ENCODE measurements around the gene GNG10.
"Not testable (repeated sequence)": the region's sequence is repeated elsewhere in the genome, so short reads cannot be mapped to it uniquely, and the experiment has no call there.

Gene GNG10

GRCh38 chr9:111661150-111661801, at the start of gene GNG10:
Gene GNG10 (plus strand): TSS chr9:111661605. CDS start chr9:111661635, 30 bp downstream.
- DNase-seq = peak in 1 of 2 experiments; percentile 60

DNA sequence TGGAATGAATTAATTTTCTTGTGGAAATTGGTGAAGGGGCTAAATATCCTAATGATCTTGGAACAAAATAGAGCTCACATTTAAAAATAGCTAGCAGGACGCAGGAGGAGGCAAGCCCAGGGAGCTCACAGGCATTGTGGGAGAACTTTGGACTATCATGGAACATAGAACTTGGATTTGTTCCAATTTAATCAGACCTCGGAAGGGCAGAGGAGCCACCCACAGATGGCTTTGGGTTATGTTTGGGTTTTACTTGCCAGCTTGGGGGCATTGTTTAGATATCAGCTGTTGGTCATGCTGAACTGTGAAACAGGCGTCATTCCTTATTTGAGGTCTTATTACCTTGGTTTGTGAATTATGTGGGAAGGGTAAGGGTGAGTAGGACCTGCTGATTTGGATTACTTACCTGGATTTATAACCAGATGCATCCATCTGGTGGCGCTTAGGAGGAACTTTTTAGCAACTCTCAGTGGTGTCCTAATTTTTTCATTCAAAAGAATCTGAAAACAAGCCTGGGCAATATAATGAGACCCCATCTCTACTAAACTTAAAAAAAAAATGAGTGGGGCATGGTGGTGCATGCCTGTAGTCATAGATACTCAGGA, 47.9 kb upstream of the GNG10 start:
- peak in 1 of 2 experiments; percentile 28 for DNase-seq

DNA sequence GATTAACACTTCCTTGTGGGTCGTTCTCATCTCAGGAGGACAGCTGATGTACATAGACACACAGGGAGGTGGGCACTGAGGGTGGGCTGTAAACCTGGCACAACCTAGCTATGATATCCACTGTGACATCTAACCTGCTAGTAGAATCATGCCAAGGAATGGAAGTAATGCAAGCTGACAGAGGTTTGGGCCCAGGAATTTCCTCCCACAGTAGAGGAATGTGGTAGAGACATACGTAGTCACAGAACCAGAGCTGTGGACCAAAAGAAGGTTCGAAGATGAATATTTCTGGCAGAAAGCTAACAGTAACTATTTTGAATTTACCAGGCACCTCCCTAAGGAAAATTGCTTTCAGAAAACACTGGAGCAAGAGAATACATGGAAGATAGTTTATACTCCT, 45.5 kb upstream of the GNG10 start:
- no peak for DNase-seq

DNA sequence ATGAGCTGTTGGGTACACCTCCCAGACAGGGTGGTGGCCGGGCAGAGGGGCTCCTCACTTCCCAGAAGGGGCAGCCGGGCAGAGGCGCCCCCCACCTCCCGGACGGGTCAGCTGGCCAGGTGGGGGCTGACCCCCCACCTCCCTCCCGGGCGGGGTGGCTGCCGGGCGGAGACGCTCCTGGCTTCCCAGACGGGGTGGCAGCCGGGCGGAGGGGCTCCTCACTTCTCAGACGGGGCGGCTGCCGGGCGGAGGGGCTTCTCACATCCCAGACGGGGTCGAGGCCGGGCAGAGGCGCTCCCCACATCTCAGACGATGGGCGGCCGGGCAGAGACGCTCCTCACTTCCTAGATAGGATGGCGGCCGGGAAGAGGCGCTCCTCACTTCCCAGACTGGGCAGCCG, 44.1 kb upstream of the GNG10 start:
- DNase-seq = not testable (repeated sequence)

GRCh38 chr9:111621895-111622480, 39.4 kb upstream of the GNG10 start:
- peak; percentile 32 to 53 for DNase-seq

GRCh38 chr9:111622626-111623025, 38.8 kb upstream of the GNG10 start:
- DNase-seq = no peak

DNA sequence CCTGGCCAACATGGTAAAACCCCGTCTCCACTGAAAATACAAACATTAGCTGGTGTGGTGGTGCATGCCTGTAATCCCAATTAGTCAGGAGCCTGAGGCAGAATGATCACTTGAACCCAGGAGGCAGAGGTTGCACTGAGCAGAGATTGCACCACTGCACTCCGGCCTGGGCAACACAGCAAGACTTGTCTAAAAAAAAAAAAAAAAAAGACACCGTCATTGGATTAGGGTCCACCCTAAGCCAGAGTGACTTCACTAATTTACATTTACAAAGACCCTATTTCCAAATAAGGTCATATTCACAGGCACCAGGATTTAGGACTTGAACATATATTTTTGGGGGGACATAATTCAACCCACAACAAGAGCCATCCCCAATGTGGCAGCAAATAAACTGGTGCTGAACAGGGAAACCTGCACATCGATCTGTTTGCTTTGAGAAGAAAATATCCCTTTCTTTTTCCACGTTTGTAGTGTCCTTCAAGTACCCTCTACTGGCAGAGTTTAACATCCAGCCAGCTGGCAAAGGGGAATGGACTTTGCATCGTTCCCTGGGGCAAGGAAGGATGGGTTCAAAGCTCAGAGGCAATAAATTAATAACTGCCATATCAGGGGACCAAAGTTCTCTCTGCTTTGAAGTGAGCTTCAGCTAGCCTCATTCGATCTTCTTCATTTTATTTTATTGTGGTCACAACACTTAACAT, 34.0 kb upstream of the GNG10 start:
- peak in 1 of 2 experiments; percentile 23 for DNase-seq

DNA sequence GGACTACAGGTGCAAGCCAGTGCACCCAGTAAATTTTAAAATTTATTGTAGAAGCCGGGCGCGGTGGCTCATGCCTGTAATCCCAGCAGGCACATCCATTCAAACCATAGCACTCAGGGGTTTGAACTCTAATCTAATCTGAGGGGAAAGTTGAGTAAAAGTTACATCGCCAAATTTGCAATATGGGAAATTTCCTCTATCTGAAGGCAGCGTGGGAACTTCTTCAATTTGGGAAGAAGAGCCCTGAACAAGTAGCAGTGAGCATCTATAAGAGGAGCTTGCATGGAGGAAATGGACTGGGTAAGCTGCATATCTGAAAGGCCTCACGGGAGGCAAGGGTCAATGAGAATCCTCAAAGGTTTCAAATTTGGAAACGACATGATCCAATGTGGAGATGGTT, 33.0 kb upstream of the GNG10 start:
- DNase-seq = no peak

DNA sequence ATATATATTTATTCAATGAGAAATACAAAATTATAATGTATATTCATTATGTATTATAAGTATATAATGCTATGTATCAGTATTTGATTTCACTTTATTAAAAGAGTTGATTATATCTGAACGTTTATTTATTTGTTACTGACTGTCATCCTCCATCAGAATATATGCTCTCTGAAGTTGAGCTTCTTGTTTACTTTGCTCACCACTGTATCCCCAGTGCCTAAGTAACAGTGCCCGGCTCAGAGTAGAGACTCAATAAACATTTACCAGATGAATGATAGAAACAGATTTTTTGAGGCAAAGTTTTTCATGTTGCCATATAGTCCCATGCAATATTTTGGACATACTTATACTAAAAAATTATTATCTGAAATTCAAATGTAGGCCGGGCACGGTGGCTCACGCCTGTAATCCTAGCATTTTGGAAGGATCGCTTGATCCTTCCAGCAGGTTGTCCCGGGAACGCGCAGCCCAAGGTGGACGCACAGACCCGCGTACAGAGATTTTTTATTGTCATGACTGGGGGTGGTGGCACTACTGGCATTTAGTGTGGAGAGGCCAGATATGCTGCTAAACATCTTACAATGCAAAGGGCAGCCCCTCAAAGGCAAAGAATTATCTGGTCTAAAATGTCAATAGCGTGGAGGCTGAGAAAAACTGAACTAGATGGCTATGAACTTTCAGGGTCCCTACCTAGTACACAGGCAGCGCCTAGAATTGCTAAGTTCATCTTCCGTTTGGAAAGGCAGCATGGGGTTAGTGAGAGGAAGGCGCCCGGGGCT, 31.0 kb upstream of the GNG10 start:
- DNase-seq = no peak

- no peak for DNase-seq
Observed at GRCh38 chr9:111630964-111631213, 30.5 kb upstream of the GNG10 start.

DNA sequence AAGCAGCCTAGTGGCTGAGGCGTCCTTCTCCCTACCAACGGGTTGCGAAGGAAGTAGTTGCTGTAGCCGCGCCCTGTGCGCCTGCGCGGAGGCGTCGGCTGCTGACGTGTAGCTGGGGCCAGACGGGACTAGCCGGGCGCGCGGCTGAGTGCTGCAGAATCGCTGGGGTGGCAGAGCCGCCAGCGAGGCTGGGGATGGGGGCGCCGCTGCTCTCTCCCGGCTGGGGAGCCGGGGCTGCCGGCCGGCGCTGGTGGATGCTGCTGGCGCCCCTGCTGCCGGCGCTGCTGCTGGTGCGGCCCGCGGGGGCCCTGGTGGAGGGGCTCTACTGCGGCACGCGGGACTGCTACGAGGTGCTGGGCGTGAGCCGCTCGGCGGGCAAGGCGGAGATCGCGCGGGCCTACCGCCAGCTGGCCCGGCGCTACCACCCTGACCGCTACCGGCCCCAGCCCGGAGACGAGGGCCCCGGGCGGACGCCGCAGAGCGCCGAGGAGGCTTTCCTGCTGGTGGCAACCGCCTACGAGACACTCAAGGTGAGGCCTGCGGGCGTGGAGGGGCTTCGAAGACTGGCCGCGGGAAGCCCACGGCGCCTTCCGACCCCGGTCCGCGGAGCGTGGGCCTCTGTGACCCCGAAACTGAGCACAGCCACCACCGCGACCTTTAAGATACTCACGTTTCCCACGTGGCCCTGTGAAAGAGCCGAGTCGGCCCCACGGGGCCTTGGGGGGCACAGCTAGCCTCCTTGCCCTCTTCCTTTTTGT, 30.0 kb upstream of the GNG10 start, which contains the start of gene DNAJC25:
TSS of gene DNAJC25 (plus strand) at position 121 of the 758 bp plus-strand sequence. CDS start at position 195, 74 bp downstream.
- DNase-seq = peak; percentile 99 to 100

- DNase-seq = no peak
Observed at GRCh38 chr9:111632060-111632459, 29.3 kb upstream of the GNG10 start.

DNA sequence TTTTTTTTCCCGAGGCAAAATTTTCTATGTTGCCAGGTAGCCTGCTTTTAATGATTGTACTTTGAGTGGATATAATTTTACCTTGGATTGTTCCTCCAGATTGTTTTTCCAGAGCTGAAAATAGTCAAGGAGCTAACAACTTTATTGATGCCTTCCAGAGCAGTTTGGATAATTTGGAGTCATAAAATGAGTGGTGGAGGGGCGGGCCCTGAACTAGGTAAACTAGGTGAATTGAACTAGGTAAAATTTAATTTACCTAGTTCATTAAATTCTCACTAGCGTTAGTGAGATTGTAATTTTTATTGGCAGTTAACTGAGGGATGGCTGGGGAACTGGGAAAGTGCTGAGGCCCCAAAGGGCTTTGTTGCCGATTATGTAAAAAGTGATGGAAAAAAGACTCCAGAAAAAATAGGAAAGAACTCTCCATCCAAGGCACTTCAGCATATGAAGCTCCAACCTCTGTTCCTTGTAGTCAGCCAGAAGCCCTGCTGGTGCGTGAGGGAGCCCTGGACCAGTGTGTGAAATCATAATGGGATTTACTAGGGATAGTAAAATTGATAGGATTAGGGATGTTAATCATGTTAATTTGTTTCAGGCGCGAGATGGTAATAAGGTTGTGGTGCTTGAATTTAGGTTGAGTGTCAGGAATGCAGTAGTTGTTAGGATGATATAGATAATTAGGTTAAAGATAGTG, 28.6 kb upstream of the GNG10 start:
- DNase-seq = peak in 1 of 2 experiments; percentile 52

- no peak for DNase-seq
Observed at GRCh38 chr9:111633389-111633736, 28.0 kb upstream of the GNG10 start.

- no peak for DNase-seq
Observed at GRCh38 chr9:111634860-111635259, 26.5 kb upstream of the GNG10 start.

GRCh38 chr9:111637421-111637950, 23.9 kb upstream of the GNG10 start:
- DNase-seq = no peak

DNA sequence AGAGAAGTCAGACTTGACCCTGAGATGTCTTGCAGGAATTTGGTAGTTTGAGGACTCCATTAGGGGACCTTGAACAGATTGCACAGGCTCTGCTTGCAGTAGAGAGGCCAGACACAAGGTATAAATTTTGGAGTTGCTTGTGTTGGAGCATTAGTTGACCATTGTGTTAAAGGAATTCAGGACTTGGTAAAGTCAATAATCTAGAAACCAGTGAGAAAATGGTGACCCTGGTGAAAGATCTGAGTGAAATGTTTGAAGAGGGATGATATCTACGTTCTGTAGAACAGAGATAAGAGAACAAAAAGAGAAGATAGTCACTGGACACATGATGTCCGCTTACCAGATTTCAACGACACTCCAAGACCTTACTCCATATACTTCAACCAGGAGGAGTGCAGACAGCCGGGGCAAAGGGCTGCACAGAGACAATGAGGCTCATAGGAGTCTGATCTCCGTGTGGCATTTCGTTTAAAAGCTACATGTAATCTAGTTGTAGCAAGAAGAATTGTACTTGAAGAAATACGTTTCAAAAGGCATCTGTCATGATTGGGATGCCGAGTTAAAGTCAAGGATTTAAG, 17.1 kb upstream of the GNG10 start:
- no peak for DNase-seq

DNA sequence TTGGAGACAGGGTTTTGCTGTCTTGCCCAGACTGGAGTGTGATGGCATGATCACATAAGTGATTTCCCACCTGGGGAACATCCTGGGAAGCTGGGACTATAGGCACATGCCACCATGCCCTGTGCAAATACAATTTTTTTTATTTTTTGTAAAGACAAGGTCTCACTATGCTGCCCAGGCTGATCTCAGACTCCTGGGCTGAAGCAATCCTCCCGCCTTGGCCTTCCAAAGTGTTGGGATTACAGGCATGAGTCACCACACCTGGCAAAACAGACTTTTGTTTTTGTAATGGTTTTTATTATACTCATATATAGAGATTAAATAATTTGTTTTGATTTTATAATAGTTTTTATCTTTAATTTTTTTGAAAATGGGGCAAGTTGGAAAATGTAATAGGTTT, 15.6 kb upstream of the GNG10 start:
- DNase-seq = no peak

DNA sequence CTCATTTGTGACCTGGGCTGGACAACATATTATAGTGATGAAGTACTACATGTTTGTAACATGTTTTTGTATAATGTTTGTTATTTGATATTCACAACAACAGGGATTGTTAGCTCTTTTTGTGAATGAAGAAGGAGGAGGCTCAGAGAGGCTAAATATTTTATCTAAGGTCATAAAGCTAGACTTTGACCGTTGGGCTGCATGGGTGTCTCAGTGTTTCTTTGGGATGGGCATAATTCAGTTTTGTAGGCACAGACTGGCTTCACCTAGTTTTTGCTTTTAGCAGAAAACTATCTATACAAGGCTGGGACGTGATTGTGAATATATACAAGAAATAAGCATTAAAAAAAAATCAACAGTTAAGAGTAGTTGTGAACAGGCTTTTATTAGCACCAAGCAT, 15.0 kb upstream of the GNG10 start:
- no peak for DNase-seq

DNA sequence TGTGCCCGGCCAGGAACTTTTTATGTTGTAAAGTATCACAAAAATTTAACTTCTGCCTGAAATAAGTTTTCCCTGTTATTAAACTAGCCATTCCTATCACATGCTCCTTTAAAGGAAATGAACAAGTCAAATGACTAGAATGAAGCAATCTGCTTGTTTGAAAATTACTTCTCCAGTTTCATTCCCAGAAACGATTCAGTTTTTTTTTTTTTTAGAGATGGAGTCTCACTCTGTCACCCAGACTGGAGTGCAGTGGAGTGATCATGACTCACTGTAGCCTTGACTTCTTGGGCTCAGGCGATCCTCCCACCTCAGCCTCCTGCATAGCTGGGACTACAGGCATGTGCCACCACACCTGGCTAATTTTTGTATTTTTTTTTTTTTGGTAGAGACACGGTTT, 13.3 kb upstream of the GNG10 start:
- DNase-seq = no peak

GRCh38 chr9:111649016-111649415, 12.4 kb upstream of the GNG10 start:
- DNase-seq = no peak
